Stomach (tissue), 9 donors: ENCODE results near the gene SLC39A2. TPM values are rescaled to one million over a fixed set of nuclear protein-coding genes. Genes with fewer than 3 reads are reported as not detected.
A peak's percentile ranks its signal among the peaks of the same experiment; 100 is the strongest.

Source experiments
- DNase-seq, 2 donors: peaks; one replicate each; pipeline versions ENCODE4 v3.0.0 to v3.0.0-alpha.2; 2013 to 2019
- H3K27ac ChIP-seq, 5 donors: fragments of 200-600 bp in 4 of 5; sonication (generic) in 4 of 5; one replicate each; pipeline ENCODE4 v1.5.1; 2013 to 2019; ENCODE audit warnings: mild to moderate bottlenecking in 1 of 5, moderate library complexity in 1 of 5
- H3K27me3 ChIP-seq, 3 donors: fragments of 200-600 bp; sonication (generic); one replicate each; pipeline ENCODE4 v1.5.1; 2017 to 2019; ENCODE audit warnings: mixed run types in 1 of 3
- H3K36me3 ChIP-seq, 4 donors: fragments of 200-600 bp; sonication (generic); 1 replicate in 3 of 4; 2 replicates in 1 of 4; pipeline ENCODE4 v1.5.1; 2016 to 2019
- H3K4me1 ChIP-seq, 4 donors: fragments of 200-600 bp; sonication (generic); one replicate each; pipeline ENCODE4 v1.5.1; 2016 to 2019
- H3K4me3 ChIP-seq, 4 donors: fragments of 200-600 bp; sonication (generic) in 3 of 4; one replicate each; pipeline ENCODE4 v1.5.1; 2016 to 2019; ENCODE audit warnings: mild to moderate bottlenecking in 1 of 4
- H3K9me3 ChIP-seq, 4 donors: fragments of 200-600 bp; sonication (generic); one replicate each; pipeline ENCODE4 v1.5.1; 2016 to 2019
- CTCF ChIP-seq, 7 experiments: fragments of 450-650 bp in 4 of 7; fragments of 200-600 bp in 3 of 7; sonication (generic) in 3 of 7; IDR thresholded peaks; one replicate each; pipeline ENCODE4 v1.5.1; 2016 to 2019; ENCODE audit warnings: antibody characterized with exemption in 7 of 7, control low read depth in 2 of 7, mild to moderate bottlenecking in 1 of 7
- EP300 ChIP-seq: sonication (generic); formaldehyde crosslinking; IDR thresholded peaks from one replicate; pipeline ENCODE4 v1.6.1; 2017; ENCODE audit warnings: antibody characterized with exemption
- POLR2A ChIP-seq, 4 donors: fragments of 450-650 bp; IDR thresholded peaks; one replicate each; pipeline ENCODE4 v1.6.1; 2016; ENCODE audit warnings: antibody characterized with exemption in 4 of 4, control low read depth in 2 of 4, mild to moderate bottlenecking in 1 of 4, moderate library complexity in 1 of 4
- POLR2AphosphoS5 ChIP-seq, 3 donors: sonication (generic); formaldehyde crosslinking; IDR thresholded peaks; one replicate each; pipeline ENCODE4 v1.6.1; 2016; ENCODE audit warnings: antibody characterized with exemption in 3 of 3
- WGBS, 5 donors: extraction: QIAGEN DNeasy Blood & Tissue Kit in 3 of 5; methylation state at CpG; one replicate each; pipeline versions ENCODE4 v1.1.5 to v1.1.7; 2013 to 2018; 5-methylcytosine and 5-hydroxymethylcytosine counted together
- intact Hi-C: fragments of 100-400 bp; cut with DNase I; formaldehyde crosslinking; loops from one replicate; pipeline ENCODE4 v1.15.1; 2023; ENCODE audit warnings: low total_unique reads
- polyA plus RNA-seq, 3 donors: library from polyadenylated mRNA; stranded (reverse); fragments of 200-250 nt; gene quantifications; one replicate each; pipeline ENCODE4 v1.2.3, GENCODE V29; 2013
- total RNA-seq, 5 donors: library from RNA; depleted of rRNA; stranded (reverse); fragments of >200 nt; gene quantifications; one replicate each; pipeline versions ENCODE4 v1.1.0 to v1.2.3, GENCODE V29; 2014 to 2016
- donor health status: healthy with polysubstance abuse.
- donor health status: Bipolar disorder and iron deficiency.
- donor health status: healthy.

The SLC39A2 gene
- total and polyA plus RNA-seq, 8 donors, result 3.8 TPM; not detected in 7

DNA sequence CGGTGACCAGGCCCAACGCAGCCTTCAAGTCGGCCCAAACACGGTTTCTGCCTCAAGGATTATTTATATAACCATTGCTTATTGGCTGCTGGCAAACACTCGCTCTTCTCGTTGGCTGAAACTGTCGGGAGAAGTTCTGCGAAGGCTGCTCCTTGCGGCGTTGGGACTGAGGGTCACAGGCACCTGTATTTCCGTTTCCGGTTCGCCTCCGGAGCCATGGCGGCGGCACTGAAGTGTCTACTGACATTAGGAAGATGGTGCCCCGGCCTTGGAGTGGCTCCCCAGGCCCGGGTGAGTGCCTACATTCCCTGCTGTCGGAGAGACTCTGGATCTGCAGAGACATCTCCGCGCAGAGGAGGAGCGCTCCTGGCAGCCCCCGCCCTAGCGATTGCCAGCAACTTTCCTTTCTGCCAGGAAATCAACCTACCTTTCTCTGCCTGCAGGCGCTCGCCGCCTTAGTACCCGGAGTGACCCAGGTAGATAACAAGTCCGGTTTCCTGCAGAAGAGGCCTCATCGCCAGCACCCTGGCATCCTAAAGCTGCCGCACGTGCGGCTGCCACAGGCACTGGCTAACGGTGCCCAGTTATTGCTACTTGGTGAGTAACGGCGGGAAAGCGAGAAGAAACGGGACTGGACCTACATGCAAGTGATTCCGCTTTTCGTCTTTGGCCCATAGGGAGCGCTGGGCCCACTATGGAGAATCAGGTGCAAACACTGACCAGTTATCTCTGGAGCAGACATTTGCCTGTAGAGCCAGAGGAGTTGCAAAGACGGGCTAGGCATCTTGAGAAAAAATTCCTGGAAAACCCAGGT, 9.1 kb upstream of the SLC39A2 start, which contains the start of gene METTL17:
METTL17 (plus strand) TSS at position 194 of the 814 bp plus-strand sequence; CDS start at position 217, 23 bp downstream.
- Histone ChIP-seq H3K9me3 (no peaks in the 10 kb centered on the region), H3K27ac (peak within 1 kb of the TSS; percentile 66 to 85 (median 81)), H3K4me3 (peak within 1 kb of the TSS; percentile 78 to 98 (median 83)), H3K36me3 (peaks cover 23 to 35% (median 34%) of the 10 kb centered on the region in 4 donors), H3K4me1 (peaks cover 16 to 40% (median 31%) of the 10 kb centered on the region in 4 donors), H3K27me3 (no peaks in the 10 kb centered on the region)
- peak; percentile 89 to 98 for DNase-seq
- TF ChIP-seq CTCF (IDR thresholded peaks at IDR 0.05) (no peak), EP300 (no peak), POLR2AphosphoS5 (IDR thresholded peaks at IDR 0.05) (peak in 2 of 3 donors; percentile 62 to 79)
- WGBS, 5 donors, result 0 to 1% (median 0%) methylated on average over 31 to 42 of the region's 42 CpGs
- intact Hi-C loops, result no loop called here

- peaks cover 4 to 17% (median 9%) of the 10 kb centered on the region in 4 donors for H3K4me1 ChIP-seq
- H3K27ac ChIP-seq, result no peak overlapping the region
- WGBS, 5 donors, result 81 to 88% (median 82%) methylated on average over 14 of the region's 14 CpGs
- intact Hi-C loops, result no loop called here
- H3K9me3 ChIP-seq, result no peaks in the 10 kb centered on the region
- DNase-seq, result no peak
- peaks cover 43 to 63% (median 61%) of the 10 kb centered on the region in 4 donors for H3K36me3 ChIP-seq
- H3K4me3 ChIP-seq, result no peak overlapping the region
- TF ChIP-seq POLR2AphosphoS5 (IDR thresholded peaks at IDR 0.05) (no peak), CTCF (IDR thresholded peaks at IDR 0.05) (no peak), EP300 (no peak), POLR2A (IDR thresholded peaks at IDR 0.05) (no peak)
- H3K27me3 ChIP-seq, result no peaks in the 10 kb centered on the region
These were observed 2.6 kb upstream of the SLC39A2 start for GRCh38 chr14:20996521-20996920.

- Histone ChIP-seq H3K4me1 (peaks cover 0 to 11% (median 3%) of the 10 kb centered on the region in 4 donors), H3K27ac (no peak overlapping the region), H3K9me3 (no peaks in the 10 kb centered on the region), H3K27me3 (no peaks in the 10 kb centered on the region), H3K36me3 (peaks cover 40 to 58% (median 55%) of the 10 kb centered on the region in 4 donors), H3K4me3 (no peak overlapping the region)
- DNase-seq, result peak in 1 of 2 donors; percentile 57
- TF ChIP-seq EP300 (no peak), CTCF (IDR thresholded peaks at IDR 0.05) (no peak), POLR2A (IDR thresholded peaks at IDR 0.05) (no peak), POLR2AphosphoS5 (IDR thresholded peaks at IDR 0.05) (no peak)
- 40 to 70% (median 46%) methylated on average over 4 of the region's 4 CpGs for WGBS, 5 donors
- intact Hi-C loops, result no loop called here
These were observed 2.0 kb upstream of the SLC39A2 start for GRCh38 chr14:20997115-20997514.

DNA sequence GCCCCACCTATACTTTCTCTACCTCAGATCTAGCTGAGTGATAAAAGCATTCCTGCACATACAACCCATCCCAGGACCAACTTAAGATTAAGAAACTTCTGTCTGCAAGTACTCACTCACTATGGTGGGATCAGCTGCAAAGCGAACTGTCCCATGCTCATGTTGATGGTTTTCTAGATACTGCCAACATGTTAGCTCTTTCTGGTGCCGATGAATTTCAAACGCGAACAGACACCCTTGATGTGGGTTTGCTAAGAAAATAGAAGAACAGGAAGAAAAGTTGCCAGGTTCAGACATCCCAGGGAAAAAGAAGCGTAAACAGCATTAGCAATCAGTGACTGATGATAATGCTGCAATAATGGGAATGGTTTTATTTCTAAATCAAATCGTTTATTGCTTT, 1.5 kb upstream of the SLC39A2 start:
- intact Hi-C loops, result no loop called here
- 44 to 69% (median 58%) methylated on average over 6 of the region's 6 CpGs for WGBS, 5 donors
- Histone ChIP-seq H3K4me1 (peaks cover 0 to 7% (median under 1%) of the 10 kb centered on the region in 4 donors), H3K27ac (no peak overlapping the region), H3K9me3 (no peaks in the 10 kb centered on the region), H3K4me3 (no peak overlapping the region), H3K27me3 (no peaks in the 10 kb centered on the region), H3K36me3 (peaks cover 35 to 54% (median 51%) of the 10 kb centered on the region in 4 donors)
- no peak for DNase-seq
- TF ChIP-seq EP300, result no peak
- no peak for TF ChIP-seq CTCF (IDR thresholded peaks at IDR 0.05)
- TF ChIP-seq POLR2A (IDR thresholded peaks at IDR 0.05), result no peak
- TF ChIP-seq POLR2AphosphoS5 (IDR thresholded peaks at IDR 0.05), result no peak
